Measurements from ENCODE around the gene HOOK1.
"Not testable (repeated sequence)": the region's sequence is repeated elsewhere in the genome, so short reads cannot be mapped to it uniquely, and the experiment has no call there.

The HOOK1 gene

DNA sequence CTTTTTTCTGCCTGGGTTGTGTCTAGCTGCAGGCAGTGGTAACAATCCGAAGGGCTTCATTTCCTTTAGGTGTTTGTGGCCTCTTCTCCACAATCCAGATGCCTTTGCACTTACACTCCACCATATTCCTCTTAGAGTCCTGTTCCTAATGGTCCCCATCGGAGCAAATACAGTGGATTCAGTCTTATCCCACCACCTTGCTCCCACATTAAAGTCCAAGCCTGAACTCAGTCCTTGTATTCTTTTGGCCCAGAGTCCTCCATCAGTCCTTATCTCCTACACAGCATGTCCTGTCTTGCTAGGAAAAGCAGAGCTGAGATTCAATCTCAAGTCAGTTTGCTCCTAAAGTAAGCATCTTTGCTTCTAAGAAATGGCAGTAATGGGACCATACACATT lies 103.0 kb downstream of the HOOK1 start:
- no peak overlapping the region for H3K18ac ChIP-seq (ENCODE audit: low read depth in 1 of 2, low read length in 2 of 2)
- no peaks in the 10 kb centered on the region for H3K36me3 ChIP-seq (ENCODE audit: control insufficient read depth in 1 of 2, insufficient read depth in 2 of 2, low read depth in 1 of 2, low read length in 2 of 2)
- no peak overlapping the region for H4K8ac ChIP-seq (ENCODE audit: low read length)
- H2AFZ ChIP-seq (ENCODE audit: low read depth, low read length) = no peak overlapping the region
- no peaks in the 10 kb centered on the region for H3K9me3 ChIP-seq (ENCODE audit: control insufficient read depth, low read length)
- H3K9ac ChIP-seq (ENCODE audit: low read length) = no peak overlapping the region
- H3K4me2 ChIP-seq (ENCODE audit: low read length, poor library complexity, severe bottlenecking) = no peak overlapping the region
- H3K79me1 ChIP-seq (replicated peaks; ENCODE audit: low read length, poor library complexity, severe bottlenecking) = no peaks in the 10 kb centered on the region
- H3K4ac ChIP-seq (ENCODE audit: low read depth in 1 of 2, low read length in 2 of 2) = no peak overlapping the region
- H2AK5ac ChIP-seq (ENCODE audit: low read length, severe bottlenecking) = no peak overlapping the region
- H3K27ac ChIP-seq (ENCODE audit: low read length, poor library complexity, severe bottlenecking) = no peak overlapping the region
- DNase-seq = no peak
- no peak overlapping the region for H3K23ac ChIP-seq (ENCODE audit: low read length in 2 of 2)
- no peak overlapping the region for H4K91ac ChIP-seq (ENCODE audit: low read length)
- H3K14ac ChIP-seq (ENCODE audit: low read length in 2 of 2) = no peak overlapping the region
- H3K4me1 ChIP-seq (ENCODE audit: control insufficient read depth, insufficient read depth, low read depth, low read length) = no peaks in the 10 kb centered on the region
- H2BK5ac ChIP-seq (ENCODE audit: low read depth, low read length, poor library complexity, severe bottlenecking) = no peak overlapping the region
- no peak overlapping the region for H2BK12ac ChIP-seq (ENCODE audit: low read length in 2 of 2)
- peaks cover under 1 to 10% of the 10 kb centered on the region in 2 experiments for H3K27me3 ChIP-seq (ENCODE audit: control insufficient read depth in 1 of 2, insufficient read depth in 1 of 2, low read length in 2 of 2)
- H2BK120ac ChIP-seq (ENCODE audit: low read depth, low read length) = no peak overlapping the region
- no peak overlapping the region for H3K4me3 ChIP-seq (ENCODE audit: insufficient read depth in 1 of 2, low read depth in 1 of 2, low read length in 2 of 2)
- WGBS = 71% methylated on average over 2 of the region's 2 CpGs
- H2BK15ac ChIP-seq (ENCODE audit: low read depth, poor library complexity, severe bottlenecking) = no peak overlapping the region

DNA sequence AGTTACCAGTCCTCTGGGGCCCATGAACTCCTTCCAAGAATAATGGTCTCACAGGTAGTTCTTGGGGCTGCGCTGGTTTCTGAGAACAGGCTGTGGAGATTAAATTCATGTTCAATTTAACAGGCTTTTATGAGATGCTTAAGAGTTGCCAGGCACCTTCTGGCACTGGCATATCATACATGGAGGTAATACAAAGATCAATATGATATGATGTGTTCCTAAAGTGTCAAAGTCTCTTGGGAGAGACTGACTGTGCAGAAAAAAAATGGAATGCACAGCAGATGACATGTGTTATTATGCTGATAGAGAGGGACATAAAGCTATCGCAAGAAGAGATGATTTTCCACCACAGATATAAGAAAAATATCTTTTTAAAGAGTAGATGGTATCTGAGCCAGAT lies 105.0 kb downstream of the HOOK1 start:
- Histone ChIP-seq H3K27ac (ENCODE audit: low read length, poor library complexity, severe bottlenecking) (no peak overlapping the region), H3K14ac (ENCODE audit: low read length in 2 of 2) (no peak overlapping the region), H3K4me1 (ENCODE audit: control insufficient read depth, insufficient read depth, low read depth, low read length) (no peaks in the 10 kb centered on the region), H2BK120ac (ENCODE audit: low read depth, low read length) (no peak overlapping the region), H2BK15ac (ENCODE audit: low read depth, poor library complexity, severe bottlenecking) (no peak overlapping the region), H4K8ac (ENCODE audit: low read length) (no peak overlapping the region), H3K4me2 (ENCODE audit: low read length, poor library complexity, severe bottlenecking) (no peak overlapping the region), H3K36me3 (ENCODE audit: control insufficient read depth in 1 of 2, insufficient read depth in 2 of 2, low read depth in 1 of 2, low read length in 2 of 2) (no peaks in the 10 kb centered on the region), H2BK12ac (ENCODE audit: low read length in 2 of 2) (no peak overlapping the region), H2AFZ (ENCODE audit: low read depth, low read length) (no peak overlapping the region), H4K91ac (ENCODE audit: low read length) (no peak overlapping the region), H3K9ac (ENCODE audit: low read length) (no peak overlapping the region), H3K79me1 (replicated peaks; ENCODE audit: low read length, poor library complexity, severe bottlenecking) (no peaks in the 10 kb centered on the region), H3K4me3 (ENCODE audit: insufficient read depth in 1 of 2, low read depth in 1 of 2, low read length in 2 of 2) (no peak overlapping the region), H3K23ac (ENCODE audit: low read length in 2 of 2) (no peak overlapping the region), H3K9me3 (ENCODE audit: control insufficient read depth, low read length) (peaks cover 14% of the 10 kb centered on the region), H3K4ac (ENCODE audit: low read depth in 1 of 2, low read length in 2 of 2) (no peak overlapping the region), H3K27me3 (ENCODE audit: control insufficient read depth in 1 of 2, insufficient read depth in 1 of 2, low read length in 2 of 2) (peaks cover 3 to 11% of the 10 kb centered on the region in 2 experiments), H2AK5ac (ENCODE audit: low read length, severe bottlenecking) (no peak overlapping the region), H3K18ac (ENCODE audit: low read depth in 1 of 2, low read length in 2 of 2) (no peak overlapping the region), H2BK5ac (ENCODE audit: low read depth, low read length, poor library complexity, severe bottlenecking) (no peak overlapping the region)
- 83% methylated on average over 1 of the region's 2 CpGs for WGBS
- DNase-seq = no peak

DNA sequence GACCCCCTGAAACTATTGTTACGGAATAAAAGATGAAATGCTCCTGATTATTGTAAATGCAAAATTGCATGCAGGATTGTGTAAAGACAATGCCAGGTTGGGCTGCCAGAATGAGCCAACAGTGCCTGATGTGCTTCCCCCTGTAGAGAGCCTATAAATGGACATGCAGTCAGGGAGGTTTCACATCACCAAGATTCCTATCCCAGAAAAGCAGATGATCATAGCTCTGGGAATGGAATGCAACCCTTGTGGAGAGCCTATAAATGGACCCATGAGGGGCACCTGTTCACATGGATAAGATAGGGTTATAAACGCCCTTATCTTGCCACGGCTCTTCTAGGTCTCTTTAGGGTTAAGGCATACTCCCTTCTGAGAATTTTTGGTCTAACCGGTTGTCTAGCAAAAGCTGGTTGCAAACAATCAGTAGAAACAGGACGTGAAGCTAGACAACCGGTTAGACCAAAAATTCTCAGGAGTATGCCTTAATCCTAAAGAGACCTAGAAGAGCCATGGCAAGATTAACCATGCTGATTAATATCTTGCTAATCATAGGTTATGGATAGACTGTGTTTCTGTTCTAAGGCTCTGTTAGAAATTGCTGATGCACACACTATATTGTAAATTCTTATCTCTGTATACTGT lies 106.6 kb downstream of the HOOK1 start:
- not testable (repeated sequence) for H3K23ac ChIP-seq (ENCODE audit: low read length in 2 of 2); H3K14ac ChIP-seq (ENCODE audit: low read length in 2 of 2); H2AFZ ChIP-seq (ENCODE audit: low read depth, low read length); H3K79me1 ChIP-seq (replicated peaks; ENCODE audit: low read length, poor library complexity, severe bottlenecking); H3K9ac ChIP-seq (ENCODE audit: low read length); H3K4me3 ChIP-seq (ENCODE audit: insufficient read depth in 1 of 2, low read depth in 1 of 2, low read length in 2 of 2); H2BK15ac ChIP-seq (ENCODE audit: low read depth, poor library complexity, severe bottlenecking); H2BK12ac ChIP-seq (ENCODE audit: low read length in 2 of 2); H4K91ac ChIP-seq (ENCODE audit: low read length); H3K36me3 ChIP-seq (ENCODE audit: control insufficient read depth in 1 of 2, insufficient read depth in 2 of 2, low read depth in 1 of 2, low read length in 2 of 2); H3K18ac ChIP-seq (ENCODE audit: low read depth in 1 of 2, low read length in 2 of 2); H3K4me2 ChIP-seq (ENCODE audit: low read length, poor library complexity, severe bottlenecking); H3K4me1 ChIP-seq (ENCODE audit: control insufficient read depth, insufficient read depth, low read depth, low read length); H2BK5ac ChIP-seq (ENCODE audit: low read depth, low read length, poor library complexity, severe bottlenecking); H4K8ac ChIP-seq (ENCODE audit: low read length); H2BK120ac ChIP-seq (ENCODE audit: low read depth, low read length); H3K27ac ChIP-seq (ENCODE audit: low read length, poor library complexity, severe bottlenecking); H2AK5ac ChIP-seq (ENCODE audit: low read length, severe bottlenecking); H3K4ac ChIP-seq (ENCODE audit: low read depth in 1 of 2, low read length in 2 of 2); DNase-seq
- Histone ChIP-seq H3K9me3 (ENCODE audit: control insufficient read depth, low read length) (peaks cover 25% of the 10 kb centered on the region), H3K27me3 (ENCODE audit: control insufficient read depth in 1 of 2, insufficient read depth in 1 of 2, low read length in 2 of 2) (peaks cover 3 to 21% of the 10 kb centered on the region in 2 experiments)
- 85% methylated on average over 6 of the region's 6 CpGs for WGBS

DNA sequence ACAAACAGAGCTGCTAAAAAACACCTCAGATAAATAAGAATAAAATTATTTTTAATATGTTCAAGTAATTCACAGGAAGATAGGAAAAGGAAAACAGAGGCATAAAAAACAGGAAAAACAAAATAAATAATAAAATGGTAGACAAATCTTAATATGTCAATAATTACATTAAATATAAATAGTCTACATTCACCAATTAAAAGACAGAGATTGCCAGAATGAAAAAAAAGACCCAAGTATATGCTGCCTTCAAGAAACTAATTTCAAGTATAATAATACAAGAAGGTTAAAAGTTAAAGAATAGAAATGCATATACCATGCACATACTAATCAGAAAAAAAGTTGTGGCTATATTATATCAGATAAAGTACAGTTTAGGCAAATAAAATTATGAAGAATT lies 109.9 kb downstream of the HOOK1 start:
- H4K91ac ChIP-seq (ENCODE audit: low read length) = no peak overlapping the region
- H3K14ac ChIP-seq (ENCODE audit: low read length in 2 of 2) = no peak overlapping the region
- no peak overlapping the region for H2BK12ac ChIP-seq (ENCODE audit: low read length in 2 of 2)
- H3K9me3 ChIP-seq (ENCODE audit: control insufficient read depth, low read length) = peaks cover 25% of the 10 kb centered on the region
- H3K4me1 ChIP-seq (ENCODE audit: control insufficient read depth, insufficient read depth, low read depth, low read length) = peaks cover 4% of the 10 kb centered on the region
- H3K9ac ChIP-seq (ENCODE audit: low read length) = no peak overlapping the region
- no peaks in the 10 kb centered on the region for H3K79me1 ChIP-seq (replicated peaks; ENCODE audit: low read length, poor library complexity, severe bottlenecking)
- no peak overlapping the region for H3K27ac ChIP-seq (ENCODE audit: low read length, poor library complexity, severe bottlenecking)
- DNase-seq = no peak
- no peak overlapping the region for H3K18ac ChIP-seq (ENCODE audit: low read depth in 1 of 2, low read length in 2 of 2)
- no peaks in the 10 kb centered on the region for H3K36me3 ChIP-seq (ENCODE audit: control insufficient read depth in 1 of 2, insufficient read depth in 2 of 2, low read depth in 1 of 2, low read length in 2 of 2)
- peak overlapping the region; percentile 31 for H2BK5ac ChIP-seq (ENCODE audit: low read depth, low read length, poor library complexity, severe bottlenecking)
- no peak overlapping the region for H3K4ac ChIP-seq (ENCODE audit: low read depth in 1 of 2, low read length in 2 of 2)
- no peak overlapping the region for H3K4me3 ChIP-seq (ENCODE audit: insufficient read depth in 1 of 2, low read depth in 1 of 2, low read length in 2 of 2)
- H2BK15ac ChIP-seq (ENCODE audit: low read depth, poor library complexity, severe bottlenecking) = no peak overlapping the region
- H3K4me2 ChIP-seq (ENCODE audit: low read length, poor library complexity, severe bottlenecking) = no peak overlapping the region
- H2AK5ac ChIP-seq (ENCODE audit: low read length, severe bottlenecking) = no peak overlapping the region
- no peak overlapping the region for H4K8ac ChIP-seq (ENCODE audit: low read length)
- peaks cover 14 to 40% of the 10 kb centered on the region in 2 experiments for H3K27me3 ChIP-seq (ENCODE audit: control insufficient read depth in 1 of 2, insufficient read depth in 1 of 2, low read length in 2 of 2)
- H3K23ac ChIP-seq (ENCODE audit: low read length in 2 of 2) = no peak overlapping the region
- H2AFZ ChIP-seq (ENCODE audit: low read depth, low read length) = no peak overlapping the region
- H2BK120ac ChIP-seq (ENCODE audit: low read depth, low read length) = no peak overlapping the region
